T-helper 9 cell (primary cell): ENCODE results near the gene COLEC11.

ENCODE experiments used
- DNase-seq: peaks from one replicate; pipeline ENCODE4 v3.0.0-alpha.2; 2020

Gene COLEC11

GRCh38 chr2:3639653-3640052 is 44.7 kb downstream of the COLEC11 start:
- DNase-seq, result no peak

GRCh38 chr2:3641181-3641580 is 46.3 kb downstream of the COLEC11 start:
- DNase-seq, result no peak

GRCh38 chr2:3641841-3642421 is 47.0 kb downstream of the COLEC11 start:
- no peak for DNase-seq

GRCh38 chr2:3642521-3643215 is 47.8 kb downstream of the COLEC11 start:
- no peak for DNase-seq

DNA sequence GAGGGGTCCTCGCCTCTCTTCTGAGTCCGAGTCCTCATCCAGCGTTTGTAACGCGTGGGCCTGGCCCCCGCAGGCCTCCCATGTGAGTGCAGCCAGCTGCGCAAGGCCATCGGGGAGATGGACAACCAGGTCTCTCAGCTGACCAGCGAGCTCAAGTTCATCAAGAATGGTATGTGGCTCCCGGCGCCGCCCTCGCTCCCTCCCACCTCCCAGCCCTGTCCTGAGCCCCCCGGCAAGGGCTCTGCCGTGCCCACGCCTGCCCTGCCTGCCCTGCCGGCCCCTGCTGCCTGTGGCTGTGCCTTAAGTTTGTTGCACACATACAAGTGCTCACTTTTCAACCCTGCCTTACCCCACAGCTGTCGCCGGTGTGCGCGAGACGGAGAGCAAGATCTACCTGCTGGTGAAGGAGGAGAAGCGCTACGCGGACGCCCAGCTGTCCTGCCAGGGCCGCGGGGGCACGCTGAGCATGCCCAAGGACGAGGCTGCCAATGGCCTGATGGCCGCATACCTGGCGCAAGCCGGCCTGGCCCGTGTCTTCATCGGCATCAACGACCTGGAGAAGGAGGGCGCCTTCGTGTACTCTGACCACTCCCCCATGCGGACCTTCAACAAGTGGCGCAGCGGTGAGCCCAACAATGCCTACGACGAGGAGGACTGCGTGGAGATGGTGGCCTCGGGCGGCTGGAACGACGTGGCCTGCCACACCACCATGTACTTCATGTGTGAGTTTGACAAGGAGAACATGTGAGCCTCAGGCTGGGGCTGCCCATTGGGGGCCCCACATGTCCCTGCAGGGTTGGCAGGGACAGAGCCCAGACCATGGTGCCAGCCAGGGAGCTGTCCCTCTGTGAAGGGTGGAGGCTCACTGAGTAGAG is 48.7 kb downstream of the COLEC11 start:
- no peak for DNase-seq

GRCh38 chr2:3644246-3644525 is 49.3 kb downstream of the COLEC11 start:
- DNase-seq, result no peak

- no peak for DNase-seq
Observed at GRCh38 chr2:3644891-3645605, 50.1 kb downstream of the COLEC11 start.

DNA sequence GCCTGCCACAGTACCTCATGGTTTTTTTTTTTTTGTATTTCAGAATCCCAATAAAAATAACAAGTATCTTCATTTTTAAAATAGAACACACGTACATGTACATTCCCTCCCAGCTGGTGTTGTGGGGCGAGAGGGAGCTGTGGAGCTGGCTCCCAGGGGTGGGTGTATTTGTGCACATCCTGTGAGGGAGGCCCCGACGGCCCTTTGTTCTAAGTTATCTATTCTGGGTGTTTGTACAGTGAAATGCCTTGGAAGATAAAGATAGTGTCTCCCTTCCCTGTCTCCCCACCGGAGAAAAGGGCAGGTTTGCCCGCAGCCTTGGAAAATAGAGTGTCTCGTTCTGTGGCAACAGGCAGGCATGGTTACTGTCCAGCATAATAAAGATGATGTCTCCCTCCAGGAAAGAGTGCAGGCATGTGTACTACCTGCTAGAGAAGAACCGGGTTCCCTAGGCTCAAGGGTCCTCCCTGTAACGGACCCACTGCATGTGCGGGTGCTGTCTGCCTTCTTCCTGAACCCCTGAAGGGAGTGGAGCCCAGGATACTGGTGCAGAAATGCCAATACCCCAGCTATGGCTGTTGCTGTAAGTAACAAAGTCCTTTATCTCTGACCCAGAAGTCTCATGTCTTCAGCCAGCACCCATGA is 51.0 kb downstream of the COLEC11 start:
- no peak for DNase-seq

- no peak for DNase-seq
Observed at GRCh38 chr2:3646446-3646845, 51.5 kb downstream of the COLEC11 start.

DNA sequence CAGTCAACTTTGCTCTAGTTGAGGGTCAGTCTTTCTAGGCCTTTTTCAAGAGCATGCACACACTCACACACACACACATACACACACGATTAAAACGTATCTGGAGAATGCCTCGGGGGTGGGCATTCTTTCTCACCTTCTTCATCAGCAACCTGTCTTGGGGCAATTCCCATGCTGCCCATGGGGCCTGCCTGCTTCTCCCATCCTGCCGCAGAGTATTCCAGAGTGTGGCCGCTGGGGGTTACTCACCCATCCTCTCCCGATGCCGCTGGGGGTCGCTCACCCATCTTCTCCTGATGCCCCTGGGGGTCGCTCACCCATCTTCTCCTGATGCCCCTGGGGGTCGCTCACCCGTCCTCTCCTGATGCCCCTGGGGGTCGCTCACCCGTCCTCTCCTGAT is 52.3 kb downstream of the COLEC11 start:
- no peak for DNase-seq

GRCh38 chr2:3647831-3648651 is 53.1 kb downstream of the COLEC11 start:
- DNase-seq, result no peak

- DNase-seq, result no peak
Observed at GRCh38 chr2:3648652-3649177, 53.8 kb downstream of the COLEC11 start.

DNA sequence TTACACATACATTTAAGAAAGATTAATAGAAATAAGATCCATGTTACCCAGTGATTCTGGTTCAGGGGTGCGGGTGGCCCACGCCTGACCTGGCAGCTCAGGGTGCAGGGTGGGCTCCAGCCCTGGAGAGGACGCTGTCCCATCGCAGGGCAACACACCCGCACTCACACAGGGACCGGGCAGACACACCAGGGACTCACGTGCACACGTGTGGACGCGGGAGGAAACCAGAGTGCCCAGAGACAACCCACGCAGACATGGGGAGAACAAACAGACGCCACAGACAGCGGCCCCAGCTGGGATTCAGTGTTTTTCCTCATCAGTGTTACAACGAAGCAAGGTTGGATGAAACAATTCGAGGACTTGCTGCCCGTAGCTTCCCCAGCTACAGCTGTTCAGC is 54.7 kb downstream of the COLEC11 start:
- DNase-seq, result no peak

GRCh38 chr2:3650140-3650920 is 55.4 kb downstream of the COLEC11 start:
- DNase-seq, result no peak

DNA sequence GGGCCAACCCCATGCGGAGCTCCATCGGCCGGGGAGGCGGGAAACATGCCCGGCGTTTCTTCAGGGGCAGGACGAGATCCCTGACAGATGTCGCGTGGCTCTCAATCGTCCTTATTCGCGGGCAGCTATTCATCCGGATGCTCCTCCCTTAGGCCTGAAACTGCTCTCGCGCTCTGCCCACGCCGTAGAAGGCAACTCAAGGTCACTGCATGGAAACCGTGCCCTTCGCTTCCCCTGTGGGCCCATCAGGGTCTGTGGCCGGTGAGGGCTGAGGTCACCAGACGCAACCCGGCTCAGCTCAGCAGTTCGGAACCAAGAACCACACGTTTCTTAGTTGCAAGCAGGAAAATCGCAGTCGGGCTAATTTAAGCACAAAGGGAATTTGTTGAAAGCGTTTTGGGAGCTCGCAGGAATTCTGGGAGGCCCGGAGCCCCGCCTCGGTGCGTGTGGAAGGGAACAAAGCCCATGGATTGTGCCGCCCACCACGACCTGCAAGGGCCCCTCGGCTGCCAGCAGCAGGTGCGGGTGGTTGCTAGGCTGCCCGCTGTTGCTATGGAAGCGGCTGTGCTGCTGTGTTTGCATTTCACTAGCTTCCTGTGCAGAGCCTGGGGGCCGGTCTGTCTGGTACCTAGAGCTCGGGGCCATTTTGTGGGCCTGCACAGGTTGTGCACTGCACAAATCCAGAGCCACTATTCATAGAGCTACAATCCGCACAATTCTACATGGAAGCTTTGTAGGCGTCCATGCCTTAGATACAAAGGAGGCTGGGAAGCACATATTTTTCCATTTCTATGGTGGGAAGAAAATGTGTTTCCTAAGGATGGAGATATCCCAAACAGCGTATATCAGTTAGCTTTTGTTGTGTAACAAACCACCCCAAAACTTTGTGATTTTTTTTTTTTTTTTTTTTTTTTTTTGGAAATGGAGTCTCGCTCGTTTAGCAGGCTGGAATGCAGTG is 57.1 kb downstream of the COLEC11 start:
- peak; percentile 41 for DNase-seq

GRCh38 chr2:3652896-3653625 is 58.1 kb downstream of the COLEC11 start:
- DNase-seq, result no peak

DNA sequence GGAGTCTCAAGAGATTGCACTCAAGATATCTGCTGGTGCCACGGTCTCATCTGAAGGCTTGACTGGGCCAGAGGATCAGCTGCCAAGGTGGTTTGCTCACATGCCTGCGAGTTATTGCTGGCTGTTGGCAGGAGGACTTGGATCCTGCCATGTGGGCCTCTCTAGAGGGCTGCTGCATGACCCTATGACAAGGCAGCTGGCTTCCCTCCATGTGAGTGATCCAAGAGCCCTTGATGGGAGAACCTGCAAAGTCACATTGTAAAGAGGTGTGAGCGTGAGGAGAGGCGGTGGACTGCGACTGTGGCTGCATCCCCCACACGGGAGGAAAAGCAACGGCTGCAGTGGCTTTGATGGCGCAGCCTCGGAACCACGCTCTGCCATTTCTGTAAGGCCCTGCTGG is 59.1 kb downstream of the COLEC11 start:
- no peak for DNase-seq

DNA sequence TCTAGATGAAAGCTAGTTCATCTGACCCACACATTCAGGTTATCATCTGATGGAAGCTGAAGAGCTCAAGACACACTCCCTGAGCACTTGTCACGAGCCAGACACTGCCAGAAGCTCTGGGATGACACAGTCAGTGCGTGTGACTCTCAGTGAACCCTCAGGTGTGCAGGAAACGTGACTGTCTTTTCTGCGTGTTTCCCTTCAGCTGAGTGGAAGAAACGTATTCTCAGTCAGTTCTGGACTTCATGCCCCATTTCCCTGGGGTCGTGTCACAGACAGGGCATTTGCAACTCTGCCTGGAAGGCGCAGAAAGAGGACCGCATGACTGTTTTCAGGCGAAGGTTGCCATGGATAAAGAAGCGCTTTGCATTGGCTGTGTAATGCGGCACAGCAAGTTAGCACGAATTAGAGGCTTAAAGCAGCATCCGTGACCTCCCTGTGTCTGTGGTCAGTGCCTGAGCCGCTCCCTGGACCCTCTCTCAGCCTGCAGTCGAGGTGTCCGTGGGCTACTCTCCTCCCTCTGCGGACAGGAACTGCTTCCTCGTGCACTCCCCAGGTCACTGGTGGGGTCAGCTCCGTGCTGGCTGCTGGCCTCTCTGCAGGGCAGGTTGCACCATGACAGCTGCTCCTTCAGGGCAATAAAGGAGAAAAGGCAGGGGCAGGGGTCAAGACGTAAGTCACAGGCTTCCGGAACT is 59.8 kb downstream of the COLEC11 start:
- DNase-seq, result no peak
